ENCODE data around the gene PELI1. TPM values are rescaled to one million over a fixed set of nuclear protein-coding genes. Genes with fewer than 3 reads are reported as not detected.
A peak's percentile ranks its signal among the peaks of the same experiment; 100 is the strongest.

PELI1 gene
- total and polyA plus RNA-seq, 2 of the 8 experiments (the other 6 are each of a cell fraction or from before 2014, with no cell fraction given), result 21.8 to 57.1 TPM

DNA sequence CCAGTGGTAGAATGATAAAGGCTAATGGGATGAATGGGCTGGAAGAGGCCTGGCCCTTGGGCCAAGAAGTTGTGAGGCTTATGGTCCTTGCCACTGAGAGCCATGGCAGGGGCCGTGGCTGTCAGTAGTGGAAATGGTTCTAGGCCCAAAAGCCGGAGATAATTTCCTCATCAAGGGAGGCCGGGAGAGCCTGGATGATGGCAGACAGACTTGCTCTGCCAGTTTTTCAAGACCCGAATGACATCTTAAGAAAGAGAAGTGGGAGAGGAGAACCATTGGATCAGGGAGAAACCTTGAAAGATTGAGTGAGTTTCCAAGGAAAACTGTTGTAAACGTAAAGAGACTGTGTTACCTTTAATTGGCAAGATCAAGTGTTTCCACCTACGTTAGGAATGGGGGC lies 78.7 kb downstream of the PELI1 start:
- no peaks in the 10 kb centered on the region for H3K23me2 ChIP-seq (ENCODE audit: low read depth, low read length)
- no peaks in the 10 kb centered on the region for H4K20me1 ChIP-seq (replicated peaks in 1 of 2; ENCODE audit: control insufficient read depth in 1 of 2, insufficient read depth in 2 of 2, low read length in 2 of 2)
- FAIRE-seq (no peak), DNase-seq (ENCODE audit: low read depth in 1 of 2, low spot score in 2 of 2) (no peak)
- no peak overlapping the region for H4K5ac ChIP-seq (ENCODE audit: insufficient read length, low read depth, low read length)
- peak overlapping the region; percentile 79 for H4K91ac ChIP-seq (replicated peaks; ENCODE audit: insufficient read length, low read length)
- no peaks in the 10 kb centered on the region for H3K36me3 ChIP-seq (ENCODE audit: control insufficient read depth in 2 of 4, insufficient read depth in 4 of 4, low read length in 3 of 4)
- no peak overlapping the region for H3K4ac ChIP-seq (replicated peaks; ENCODE audit: insufficient read length, low read depth, low read length)
- H2BK120ac ChIP-seq (replicated peaks; ENCODE audit: low read depth, low read length), result no peak overlapping the region
- H3K79me2 ChIP-seq (ENCODE audit: control insufficient read depth in 1 of 2, insufficient read depth in 2 of 2, low read length in 2 of 2), result no peaks in the 10 kb centered on the region
- H2BK15ac ChIP-seq (ENCODE audit: low read length), result no peak overlapping the region; the same call in 1 of the 2 replicates
- no peak overlapping the region for H2AFZ ChIP-seq (ENCODE audit: low read length)
- H3K18ac ChIP-seq (ENCODE audit: extremely low read depth, low read length), result 0 out of 2 replicates have a peak overlapping the region, but pooled peaks have one; percentile 40
- POLR2A ChIA-PET (ENCODE audit: partially characterized antibody), result no interaction called here
- H3K14ac ChIP-seq (ENCODE audit: insufficient read length), result no peak overlapping the region
- H3K4me1 ChIP-seq (replicated peaks in 1 of 4; ENCODE audit: control insufficient read depth in 3 of 4, insufficient read depth in 4 of 4, low read length in 3 of 4), result peaks cover 3 to 10% (median 6%) of the 10 kb centered on the region in 4 experiments; a peak in 5 of 7 replicates
- no peaks in the 10 kb centered on the region for H3K9me3 ChIP-seq (ENCODE audit: insufficient read depth in 2 of 2, low read depth in 1 of 2, low read length in 1 of 2)
- 70% methylated on average over 6 of the region's 6 CpGs; no CpG with 5 or more reads in 1 of the 2 experiments for WGBS, 2 experiments (ENCODE audit: extremely low coverage in 1 of 2, insufficient coverage in 1 of 2, insufficient read length in 1 of 2, insufficient replicate concordance in 2 of 2, low coverage in 1 of 2, low lambda C conversion rate in 2 of 2, missing lambda C conversion rate in 1 of 2)
- no peak overlapping the region for H2BK5ac ChIP-seq (ENCODE audit: low read depth, low read length)
- H3K4me2 ChIP-seq (ENCODE audit: insufficient read depth in 1 of 2, low read depth in 2 of 2, low read length in 2 of 2), result no peak overlapping the region
- H3K27ac ChIP-seq (ENCODE audit: low read depth, low read length), result no peak overlapping the region
- H3K23ac ChIP-seq (ENCODE audit: insufficient read length), result no peak overlapping the region
- H3K79me1 ChIP-seq (ENCODE audit: low read depth, low read length), result no peaks in the 10 kb centered on the region
- no peak overlapping the region for H2AK5ac ChIP-seq (ENCODE audit: low read depth, low read length)
- 0 out of 2 replicates have a peak overlapping the region, but pooled peaks have one; percentile 35 for H2BK12ac ChIP-seq (ENCODE audit: low read depth, low read length)
- H3K9ac ChIP-seq (replicated peaks in 1 of 4; ENCODE audit: extremely low read depth in 1 of 4, low read depth in 3 of 4, low read length in 3 of 4), result no peak overlapping the region
- no peak overlapping the region for H4K8ac ChIP-seq (ENCODE audit: extremely low read depth, insufficient read depth, low read length)
- CTCF ChIA-PET (ENCODE audit: partially characterized antibody), result no interaction called here
- no peak overlapping the region for H2BK20ac ChIP-seq (ENCODE audit: low read length)
- H3K4me3 ChIP-seq (ENCODE audit: extremely low read depth in 1 of 4, insufficient read depth in 2 of 4, low read depth in 3 of 4, low read length in 4 of 4), result no peak overlapping the region
- no peaks in the 10 kb centered on the region for H3K27me3 ChIP-seq (replicated peaks in 1 of 4; ENCODE audit: control insufficient read depth in 3 of 4, extremely low read depth in 1 of 4, insufficient read depth in 3 of 4, low read length in 3 of 4)
- no peak overlapping the region for H3K56ac ChIP-seq (replicated peaks; ENCODE audit: insufficient read length, low read depth, low read length)
- no peak for TF ChIP-seq CHD2 (IDR thresholded peaks at IDR 0.05; ENCODE audit: low read length)
- no peak for TF ChIP-seq PHF8 (conservative IDR thresholded peaks at IDR 0.05; ENCODE audit: low read depth, low read length)
- TF ChIP-seq BACH1 (IDR thresholded peaks at IDR 0.05; ENCODE audit: low read length), result no peak
- no peak for TF ChIP-seq CTBP2 (IDR thresholded peaks at IDR 0.05; ENCODE audit: borderline replicate concordance, insufficient read depth, insufficient read length, low read length)
- TF ChIP-seq EP300 (IDR thresholded peaks at IDR 0.05; ENCODE audit: borderline replicate concordance in 1 of 2, low read depth in 2 of 2, low read length in 2 of 2), result no peak
- no peak for TF ChIP-seq CEBPB (IDR thresholded peaks at IDR 0.05; ENCODE audit: low read depth, low read length)
- no peak for TF ChIP-seq EGR1 (IDR thresholded peaks at IDR 0.05; ENCODE audit: borderline replicate concordance, low read depth, low read length)
- no peak for TF ChIP-seq BCL11A (IDR thresholded peaks at IDR 0.05; ENCODE audit: low read depth in 2 of 2, low read length in 2 of 2)
- TF ChIP-seq, protein P1, sequence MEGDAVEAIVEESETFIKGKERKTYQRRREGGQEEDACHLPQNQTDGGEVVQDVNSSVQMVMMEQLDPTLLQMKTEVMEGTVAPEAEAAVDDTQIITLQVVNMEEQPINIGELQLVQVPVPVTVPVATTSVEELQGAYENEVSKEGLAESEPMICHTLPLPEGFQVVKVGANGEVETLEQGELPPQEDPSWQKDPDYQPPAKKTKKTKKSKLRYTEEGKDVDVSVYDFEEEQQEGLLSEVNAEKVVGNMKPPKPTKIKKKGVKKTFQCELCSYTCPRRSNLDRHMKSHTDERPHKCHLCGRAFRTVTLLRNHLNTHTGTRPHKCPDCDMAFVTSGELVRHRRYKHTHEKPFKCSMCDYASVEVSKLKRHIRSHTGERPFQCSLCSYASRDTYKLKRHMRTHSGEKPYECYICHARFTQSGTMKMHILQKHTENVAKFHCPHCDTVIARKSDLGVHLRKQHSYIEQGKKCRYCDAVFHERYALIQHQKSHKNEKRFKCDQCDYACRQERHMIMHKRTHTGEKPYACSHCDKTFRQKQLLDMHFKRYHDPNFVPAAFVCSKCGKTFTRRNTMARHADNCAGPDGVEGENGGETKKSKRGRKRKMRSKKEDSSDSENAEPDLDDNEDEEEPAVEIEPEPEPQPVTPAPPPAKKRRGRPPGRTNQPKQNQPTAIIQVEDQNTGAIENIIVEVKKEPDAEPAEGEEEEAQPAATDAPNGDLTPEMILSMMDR (IDR thresholded peaks at IDR 0.05; ENCODE audit: control extremely low read depth in 1 of 3, insufficient read depth in 1 of 3, low read depth in 1 of 3, low read length in 3 of 3), result no peak
- TF ChIP-seq TCF12 (IDR thresholded peaks at IDR 0.05; ENCODE audit: low read depth, low read length), result no peak
- TF ChIP-seq CBX5 (IDR thresholded peaks at IDR 0.05; ENCODE audit: low read depth, low read length), result no peak
- no peak for TF ChIP-seq RXRA (IDR thresholded peaks at IDR 0.05; ENCODE audit: insufficient read depth, low read depth, low read length)
